IMR-90 (cell line): Measurements from ENCODE around the gene PIEZO2. TPM values are rescaled to one million over a fixed set of nuclear protein-coding genes. Genes with fewer than 3 reads are reported as not detected.

Experiments used
- ATAC-seq: fragments of 200-7000 bp; cut with Tn5 transposase; 2 replicates; pipeline ENCODE4 v1.9.1; 2020; ENCODE audit warnings: low read depth, mild to moderate bottlenecking, moderate library complexity
- BruUV-seq: library from RNA; stranded (reverse); fragments of 400-500 nt; replicated peaks from 2 replicates; lab custom pipeline; 2021; lab: Mats Ljungman, UMichigan
- CTCF ChIA-PET: fragments of 300-600 bp; formaldehyde crosslinking; extraction: SDS; loops from one replicate; lab custom pipeline; 2021; ENCODE audit warnings: antibody characterized with exemption; lab: Yijun Ruan, JAX
- POLR2A ChIA-PET: fragments of 300-600 bp; sonication (Branson Sonifier 250); formaldehyde crosslinking; loops from one replicate; lab custom pipeline; 2022; ENCODE audit warnings: antibody characterized with exemption; ENCODE audit not compliant: unreplicated experiment; lab: Charles Lee
- DNase-seq: peaks from one replicate; pipeline ENCODE4 v3.0.0; 2013
- H2AFZ ChIP-seq: replicated peaks from 2 replicates; pipeline ENCODE3; 2013; ENCODE audit warnings: low read length, mild to moderate bottlenecking; ENCODE audit not compliant: poor library complexity
- H2AK5ac ChIP-seq: 2 replicates; pipeline ENCODE4 v1.6.1; 2013; ENCODE audit warnings: low read depth, low read length, inconsistent platforms
- H2AK9ac ChIP-seq: replicated peaks from 2 replicates; pipeline ENCODE3; 2013; ENCODE audit warnings: mild to moderate bottlenecking, low read depth, low read length, moderate library complexity; ENCODE audit not compliant: poor library complexity
- H2BK120ac ChIP-seq: 2 replicates; pipeline ENCODE4 v1.6.1; 2013; ENCODE audit warnings: low read depth, low read length, inconsistent platforms
- H2BK15ac ChIP-seq: 3 replicates; pipeline ENCODE4 v1.6.1; 2013; ENCODE audit warnings: low read depth, low read length, inconsistent platforms
- H2BK20ac ChIP-seq: 2 replicates; pipeline ENCODE4 v1.6.1; 2013; ENCODE audit warnings: low read depth, mild to moderate bottlenecking, inconsistent platforms, low read length, moderate library complexity
- H2BK5ac ChIP-seq: 2 replicates; pipeline ENCODE4 v1.6.1; 2013; ENCODE audit warnings: mild to moderate bottlenecking, low read depth, low read length, inconsistent platforms; ENCODE audit not compliant: poor library complexity, severe bottlenecking
- H3K14ac ChIP-seq: replicated peaks from 2 replicates; pipeline ENCODE4 v1.6.1; 2013; ENCODE audit warnings: low read depth, low read length, inconsistent platforms
- H3K18ac ChIP-seq: 2 replicates; pipeline ENCODE4 v1.6.1; 2013; ENCODE audit warnings: low read depth, low read length, control low read depth
- H3K23ac ChIP-seq: 2 replicates; pipeline ENCODE4 v1.6.1; 2013; ENCODE audit warnings: low read depth, low read length, inconsistent platforms
- H3K27ac ChIP-seq: 2 replicates; pipeline ENCODE4 v1.5.1; 2013; ENCODE audit warnings: mild to moderate bottlenecking, control low read depth, low read length; ENCODE audit not compliant: insufficient read depth
- H3K27me3 ChIP-seq: 2 replicates; pipeline ENCODE4 v1.6.1; 2013; ENCODE audit warnings: low read length; ENCODE audit not compliant: control insufficient read depth, insufficient read depth
- H3K36me3 ChIP-seq: 2 replicates; pipeline ENCODE4 v1.6.1; 2013; ENCODE audit warnings: low read length, mixed read lengths; ENCODE audit not compliant: control insufficient read depth, insufficient read depth
- H3K4ac ChIP-seq: 2 replicates; pipeline ENCODE4 v1.6.1; 2013; ENCODE audit warnings: low read depth, low read length, inconsistent platforms
- H3K4me1 ChIP-seq: 2 replicates; pipeline ENCODE4 v1.6.1; 2013; ENCODE audit warnings: low read length, mixed read lengths; ENCODE audit not compliant: control insufficient read depth, insufficient read depth
- H3K4me2 ChIP-seq: 2 replicates; pipeline ENCODE4 v1.6.1; 2013; ENCODE audit warnings: low read depth, mild to moderate bottlenecking, control low read depth, low read length, moderate library complexity
- H3K4me3 ChIP-seq: 2 replicates; pipeline ENCODE4 v1.5.1; 2013; ENCODE audit warnings: low read depth, mild to moderate bottlenecking, control low read depth, low read length, moderate library complexity; ENCODE audit not compliant: insufficient read depth
- H3K56ac ChIP-seq: 2 replicates; pipeline ENCODE4 v1.6.1; 2013; ENCODE audit warnings: low read length, inconsistent platforms; ENCODE audit not compliant: insufficient read depth; ENCODE audit errors: extremely low read depth
- H3K79me1 ChIP-seq, 2 experiments: 2 replicates each; pipeline ENCODE4 v1.6.1; 2013; ENCODE audit warnings: low read length in 2 of 2, inconsistent platforms in 1 of 2, low read depth in 1 of 2
- H3K9ac ChIP-seq: 2 replicates; pipeline ENCODE4 v1.6.1; 2013; ENCODE audit warnings: low read depth, low read length, control low read depth
- H3K9me1 ChIP-seq: 2 replicates; pipeline ENCODE4 v1.6.1; 2013; ENCODE audit warnings: low read length, inconsistent platforms; ENCODE audit not compliant: insufficient read depth
- H3K9me3 ChIP-seq: 2 replicates; pipeline ENCODE4 v1.6.1; 2013; ENCODE audit warnings: low read length; ENCODE audit not compliant: control insufficient read depth, insufficient read depth
- H4K20me1 ChIP-seq: 2 replicates; pipeline ENCODE4 v1.6.1; 2013; ENCODE audit warnings: low read length, inconsistent platforms; ENCODE audit not compliant: insufficient read depth
- H4K5ac ChIP-seq: 2 replicates; pipeline ENCODE4 v1.6.1; 2013; ENCODE audit warnings: mild to moderate bottlenecking, low read depth, low read length, control low read depth
- H4K8ac ChIP-seq, 2 experiments: 2 replicates each; pipeline ENCODE4 v1.6.1; 2013; ENCODE audit warnings: low read depth in 2 of 2, low read length in 2 of 2, control low read depth in 1 of 2, inconsistent platforms in 1 of 2
- H4K91ac ChIP-seq: 2 replicates; pipeline ENCODE4 v1.6.1; 2013; ENCODE audit warnings: low read depth, low read length, inconsistent platforms; ENCODE audit not compliant: insufficient read depth
- BHLHE40 ChIP-seq: fragments of 150-350 bp; IDR thresholded peaks from 2 replicates; pipeline ENCODE4 v1.6.1; 2016; ENCODE audit warnings: mild to moderate bottlenecking, low read depth, low read length
- CHD1 ChIP-seq: IDR thresholded peaks from 2 replicates; pipeline ENCODE4 v1.6.1; 2012; ENCODE audit warnings: low read depth, low read length, improper control_type of control experiment
- FOS ChIP-seq: fragments of 150-350 bp; IDR thresholded peaks from 2 replicates; pipeline ENCODE4 v1.6.1; 2016; ENCODE audit warnings: low read depth, low read length
- MAFK ChIP-seq: IDR thresholded peaks from 2 replicates; pipeline ENCODE4 v1.6.1; 2012; ENCODE audit warnings: low read depth, low read length, improper control_type of control experiment
- MAZ ChIP-seq: IDR thresholded peaks from 2 replicates; pipeline ENCODE4 v1.6.1; 2012; ENCODE audit warnings: low read depth, mild to moderate bottlenecking, low read length, improper control_type of control experiment, moderate library complexity, borderline replicate concordance
- MXI1 ChIP-seq: IDR thresholded peaks from 2 replicates; pipeline ENCODE4 v1.6.1; 2012; ENCODE audit warnings: low read depth, mild to moderate bottlenecking, low read length, moderate library complexity, borderline replicate concordance
- NFE2L2 ChIP-seq: fragments of 150-350 bp; IDR thresholded peaks from 2 replicates; pipeline ENCODE4 v1.6.1; 2016; ENCODE audit warnings: low read depth, mild to moderate bottlenecking, low read length
- POLR2A ChIP-seq: IDR thresholded peaks from 2 replicates; pipeline ENCODE4 v1.6.1; 2012; ENCODE audit warnings: mild to moderate bottlenecking, low read depth, low read length
- SMC3 ChIP-seq: fragments of 150-350 bp; IDR thresholded peaks from 2 replicates; pipeline ENCODE4 v1.6.1; 2016; ENCODE audit warnings: low read depth, mild to moderate bottlenecking, antibody characterized with exemption, low read length, moderate library complexity
- WGBS, 2 experiments: methylation state at CpG; one replicate each; pipeline versions ENCODE4 v1.1.5 to v1.1.7; 2013; ENCODE audit warnings: missing lambda C conversion rate in 2 of 2; ENCODE audit not compliant: insufficient read length in 1 of 2; ENCODE audit errors: extremely low coverage in 2 of 2; 5-methylcytosine and 5-hydroxymethylcytosine counted together
- dilution Hi-C: fragments of 300-500 bp; cut with HindIII; formaldehyde crosslinking; loops from one replicate; pipeline ENCODE4 v1.14.3; 2018; ENCODE audit warnings: low sequenced_read_pairs; ENCODE audit not compliant: unreplicated experiment
- in situ Hi-C: fragments of 300-500 bp; cut with MboI; formaldehyde crosslinking; loops from 3 replicates; pipeline ENCODE4 v1.14.3; 2019; ENCODE audit warnings: low sequenced_read_pairs, inconsistent platforms, mixed read lengths
- intact Hi-C: fragments of 100-400 bp; cut with micrococcal nuclease; formaldehyde crosslinking; loops from 2 replicates; pipeline ENCODE4 v1.10.0; 2022
- polyA plus RNA-seq, 3 experiments: library from polyadenylated mRNA; depleted of rRNA; stranded (reverse); fragments of >200 nt; gene quantifications; 2 replicates each; pipeline ENCODE4 v1.2.3, GENCODE V29; 2012; ENCODE audit warnings: low replicate concordance in 1 of 3
- total RNA-seq: library from RNA; depleted of rRNA; stranded (reverse); fragments of >200 nt; gene quantifications from 2 replicates; pipeline ENCODE4 v1.2.3, GENCODE V29; 2012
- TF ChIP-seq, protein P1 (sequence below): fragments of 150-350 bp; IDR thresholded peaks from 2 replicates; pipeline ENCODE4 v1.6.1; 2016; ENCODE audit warnings: low read depth, mild to moderate bottlenecking, low read length, moderate library complexity, borderline replicate concordance
- TF ChIP-seq, protein P2 (sequence below): fragments of 150-350 bp; IDR thresholded peaks from 2 replicates; pipeline ENCODE4 v1.6.1; 2017; ENCODE audit warnings: mild to moderate bottlenecking, antibody characterized with exemption, low read length, low read depth
- TF ChIP-seq, protein P3 (sequence below): conservative IDR thresholded peaks from 2 replicates; pipeline ENCODE4 v1.5.1; 2012; ENCODE audit warnings: mild to moderate bottlenecking, low read depth, low read length, improper control_type of control experiment

Gene PIEZO2
- total and polyA plus RNA-seq, 2 of the 4 experiments (the other 2 are of a cell fraction), result 2.4 to 4.1 TPM

DNA sequence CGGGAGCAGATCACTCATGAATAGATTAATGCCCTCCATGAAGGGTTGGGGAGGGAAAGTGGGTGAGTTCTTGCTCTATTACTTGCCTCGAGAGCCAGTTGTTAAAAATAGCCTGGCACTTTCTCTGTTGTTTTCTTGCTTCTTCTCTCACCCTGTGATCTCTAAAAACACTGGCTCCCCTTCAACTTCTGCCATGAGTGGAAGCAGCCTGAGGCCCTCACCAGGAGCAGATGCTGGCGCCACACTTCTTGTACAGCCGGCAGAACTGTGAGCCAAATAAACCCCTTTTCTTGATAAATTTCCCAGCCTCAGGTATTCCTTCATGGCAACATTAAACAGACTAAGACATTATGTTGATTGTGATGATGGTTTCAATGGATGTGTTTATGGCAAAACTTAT lies 307.0 kb downstream of the PIEZO2 start:
- no peak overlapping the region for H3K56ac ChIP-seq
- ATAC-seq (no peak), DNase-seq (no peak)
- no peak for TF ChIP-seq BHLHE40
- no peak for TF ChIP-seq CHD1
- TF ChIP-seq MAZ, result no peak
- TF ChIP-seq, protein P1, sequence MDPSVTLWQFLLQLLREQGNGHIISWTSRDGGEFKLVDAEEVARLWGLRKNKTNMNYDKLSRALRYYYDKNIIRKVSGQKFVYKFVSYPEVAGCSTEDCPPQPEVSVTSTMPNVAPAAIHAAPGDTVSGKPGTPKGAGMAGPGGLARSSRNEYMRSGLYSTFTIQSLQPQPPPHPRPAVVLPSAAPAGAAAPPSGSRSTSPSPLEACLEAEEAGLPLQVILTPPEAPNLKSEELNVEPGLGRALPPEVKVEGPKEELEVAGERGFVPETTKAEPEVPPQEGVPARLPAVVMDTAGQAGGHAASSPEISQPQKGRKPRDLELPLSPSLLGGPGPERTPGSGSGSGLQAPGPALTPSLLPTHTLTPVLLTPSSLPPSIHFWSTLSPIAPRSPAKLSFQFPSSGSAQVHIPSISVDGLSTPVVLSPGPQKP, result no peak
- TF ChIP-seq FOS, result no peak
- TF ChIP-seq NFE2L2, result no peak
- no peak for TF ChIP-seq MAFK
- no peak for TF ChIP-seq SMC3
- TF ChIP-seq, protein P2, sequence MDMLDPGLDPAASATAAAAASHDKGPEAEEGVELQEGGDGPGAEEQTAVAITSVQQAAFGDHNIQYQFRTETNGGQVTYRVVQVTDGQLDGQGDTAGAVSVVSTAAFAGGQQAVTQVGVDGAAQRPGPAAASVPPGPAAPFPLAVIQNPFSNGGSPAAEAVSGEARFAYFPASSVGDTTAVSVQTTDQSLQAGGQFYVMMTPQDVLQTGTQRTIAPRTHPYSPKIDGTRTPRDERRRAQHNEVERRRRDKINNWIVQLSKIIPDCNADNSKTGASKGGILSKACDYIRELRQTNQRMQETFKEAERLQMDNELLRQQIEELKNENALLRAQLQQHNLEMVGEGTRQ, result no peak
- TF ChIP-seq MXI1, result no peak
- no peak for TF ChIP-seq POLR2A
- TF ChIP-seq, protein P3, sequence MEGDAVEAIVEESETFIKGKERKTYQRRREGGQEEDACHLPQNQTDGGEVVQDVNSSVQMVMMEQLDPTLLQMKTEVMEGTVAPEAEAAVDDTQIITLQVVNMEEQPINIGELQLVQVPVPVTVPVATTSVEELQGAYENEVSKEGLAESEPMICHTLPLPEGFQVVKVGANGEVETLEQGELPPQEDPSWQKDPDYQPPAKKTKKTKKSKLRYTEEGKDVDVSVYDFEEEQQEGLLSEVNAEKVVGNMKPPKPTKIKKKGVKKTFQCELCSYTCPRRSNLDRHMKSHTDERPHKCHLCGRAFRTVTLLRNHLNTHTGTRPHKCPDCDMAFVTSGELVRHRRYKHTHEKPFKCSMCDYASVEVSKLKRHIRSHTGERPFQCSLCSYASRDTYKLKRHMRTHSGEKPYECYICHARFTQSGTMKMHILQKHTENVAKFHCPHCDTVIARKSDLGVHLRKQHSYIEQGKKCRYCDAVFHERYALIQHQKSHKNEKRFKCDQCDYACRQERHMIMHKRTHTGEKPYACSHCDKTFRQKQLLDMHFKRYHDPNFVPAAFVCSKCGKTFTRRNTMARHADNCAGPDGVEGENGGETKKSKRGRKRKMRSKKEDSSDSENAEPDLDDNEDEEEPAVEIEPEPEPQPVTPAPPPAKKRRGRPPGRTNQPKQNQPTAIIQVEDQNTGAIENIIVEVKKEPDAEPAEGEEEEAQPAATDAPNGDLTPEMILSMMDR, result no peak
- intact Hi-C loops, result no loop called here
- H3K4ac ChIP-seq, result no peak overlapping the region
- no peak overlapping the region for H2AK9ac ChIP-seq
- in situ Hi-C loops, result no loop called here
- H2BK120ac ChIP-seq, result no peak overlapping the region
- H3K4me3 ChIP-seq, result no peak overlapping the region
- whole genome bisulfite sequencing, 2 experiments, result no CpG with 5 or more reads among the region's 4 CpGs
- no peak overlapping the region for H3K23ac ChIP-seq
- H2BK15ac ChIP-seq, result no peak overlapping the region
- peak overlapping the region; percentile 59; the same call in 1 of the 2 replicates for H3K27ac ChIP-seq
- peaks cover 1% of the 10 kb centered on the region; the same call in 1 of the 2 replicates for H3K4me1 ChIP-seq
- no peaks in the 10 kb centered on the region for H4K20me1 ChIP-seq
- no peak overlapping the region for H3K9ac ChIP-seq
- H2BK20ac ChIP-seq, result no peak overlapping the region
- H4K91ac ChIP-seq, result no peak overlapping the region
- H3K14ac ChIP-seq, result no peak overlapping the region
- dilution Hi-C loops, result no loop called here
- no peak overlapping the region for H3K4me2 ChIP-seq
- POLR2A ChIA-PET, result no interaction called here
- no peaks in the 10 kb centered on the region for H3K79me1 ChIP-seq
- H2AFZ ChIP-seq, result no peak overlapping the region
- CTCF ChIA-PET, result no interaction called here
- no peak overlapping the region; the same call in 1 of the 2 replicates for H3K18ac ChIP-seq
- no peaks in the 10 kb centered on the region; the same call in 1 of the 2 replicates for H3K9me1 ChIP-seq
- no TSS peak for BruUV-seq
- H3K36me3 ChIP-seq, result peaks cover 2% of the 10 kb centered on the region; the same call in 1 of the 2 replicates
- H4K8ac ChIP-seq, result no peak overlapping the region
- H3K27me3 ChIP-seq, result no peaks in the 10 kb centered on the region
- no peaks in the 10 kb centered on the region for H3K9me3 ChIP-seq
- no peak overlapping the region for H2AK5ac ChIP-seq
- no peak overlapping the region for H4K5ac ChIP-seq
- H2BK5ac ChIP-seq, result no peak overlapping the region
